ENCODE data around the gene ATF6.

Gene ATF6

DNA sequence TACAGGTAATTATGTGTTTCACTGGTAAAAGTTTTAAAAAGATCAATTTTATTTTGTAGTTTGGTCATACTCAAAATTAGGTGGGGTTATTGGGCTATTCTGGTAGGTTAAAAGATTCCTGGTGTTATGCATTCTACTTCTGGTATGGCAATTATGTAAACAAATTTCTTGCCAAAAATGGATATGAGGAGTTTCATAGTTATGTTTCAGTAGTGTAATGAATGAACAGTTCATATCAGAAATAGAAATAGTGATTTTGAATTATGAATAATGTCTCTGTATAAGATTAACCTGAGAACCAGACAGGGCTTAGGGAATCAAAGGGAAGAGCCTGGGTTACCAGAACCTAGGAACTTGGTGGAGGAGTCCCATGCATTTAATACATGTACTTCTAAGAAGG lies 15.9 kb downstream of the ATF6 start:
- no peaks in the 10 kb centered on the region for H3K9me3 ChIP-seq (ENCODE audit: control insufficient read depth, insufficient read depth, low read length)
- TF ChIP-seq EZH2phosphoT487 (IDR thresholded peaks at IDR 0.05; ENCODE audit: borderline replicate concordance, low read length) (no peak), CTCF (IDR thresholded peaks at IDR 0.05; ENCODE audit: low read depth, low read length, poor library complexity, severe bottlenecking) (no peak)
- H3K4me1 ChIP-seq (ENCODE audit: control insufficient read depth, low read length): peaks cover 29% of the 10 kb centered on the region
- H3K4me3 ChIP-seq (ENCODE audit: low read length): no peak overlapping the region
- H3K36me3 ChIP-seq (ENCODE audit: control insufficient read depth, low read length): peaks cover 64% of the 10 kb centered on the region
- H3K79me2 ChIP-seq (ENCODE audit: control insufficient read depth, low read length): peaks cover 31% of the 10 kb centered on the region
- H4K20me1 ChIP-seq (ENCODE audit: control insufficient read depth, insufficient read depth, low read depth, low read length): 0 out of 2 replicates have a peak, but pooled peaks cover 9% of the 10 kb centered on the region
- H3K4me2 ChIP-seq (ENCODE audit: low read length): no peak overlapping the region
- no peak overlapping the region for H3K27ac ChIP-seq (ENCODE audit: low read depth, low read length)
- H3K9me2 ChIP-seq (replicated peaks; ENCODE audit: control insufficient read depth, low read length): no peaks in the 10 kb centered on the region
- peaks cover 10% of the 10 kb centered on the region for H3F3A ChIP-seq (ENCODE audit: control insufficient read depth, insufficient read depth)
- no peaks in the 10 kb centered on the region for H3K27me3 ChIP-seq (ENCODE audit: control insufficient read depth, low read length)

DNA sequence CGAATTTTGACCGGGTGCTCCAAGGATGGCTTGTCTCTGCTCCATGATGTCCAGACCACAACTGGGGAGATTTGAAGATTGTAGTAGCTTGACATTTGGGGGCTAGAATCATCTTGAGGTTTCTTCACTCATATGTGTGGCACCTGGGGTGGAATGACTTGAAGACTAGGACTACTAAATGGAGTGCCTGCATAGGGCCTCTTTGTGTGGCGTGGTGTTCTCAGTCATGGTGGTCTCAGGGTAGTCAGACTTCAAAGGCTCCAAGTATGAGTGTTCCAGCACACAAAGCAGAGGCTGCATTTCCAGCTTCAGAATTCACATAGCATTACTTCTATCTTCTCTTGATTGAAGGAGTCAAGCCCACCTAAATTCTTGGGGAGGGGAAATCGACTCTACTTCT lies 16.8 kb downstream of the ATF6 start:
- H3K27ac ChIP-seq (ENCODE audit: low read depth, low read length): no peak overlapping the region
- TF ChIP-seq CTCF (IDR thresholded peaks at IDR 0.05; ENCODE audit: low read depth, low read length, poor library complexity, severe bottlenecking) (no peak), EZH2phosphoT487 (IDR thresholded peaks at IDR 0.05; ENCODE audit: borderline replicate concordance, low read length) (no peak)
- peaks cover 21% of the 10 kb centered on the region for H3K4me1 ChIP-seq (ENCODE audit: control insufficient read depth, low read length)
- no peak overlapping the region for H3K4me2 ChIP-seq (ENCODE audit: low read length)
- no peaks in the 10 kb centered on the region for H3K27me3 ChIP-seq (ENCODE audit: control insufficient read depth, low read length)
- no peaks in the 10 kb centered on the region for H3K9me3 ChIP-seq (ENCODE audit: control insufficient read depth, insufficient read depth, low read length)
- H3K9me2 ChIP-seq (replicated peaks; ENCODE audit: control insufficient read depth, low read length): no peaks in the 10 kb centered on the region
- peaks cover 6% of the 10 kb centered on the region; the same call in 1 of the 2 replicates for H3F3A ChIP-seq (ENCODE audit: control insufficient read depth, insufficient read depth)
- H3K79me2 ChIP-seq (ENCODE audit: control insufficient read depth, low read length): peaks cover 22% of the 10 kb centered on the region
- no peak overlapping the region for H3K4me3 ChIP-seq (ENCODE audit: low read length)
- H4K20me1 ChIP-seq (ENCODE audit: control insufficient read depth, insufficient read depth, low read depth, low read length): 0 out of 2 replicates have a peak, but pooled peaks cover 4% of the 10 kb centered on the region
- H3K36me3 ChIP-seq (ENCODE audit: control insufficient read depth, low read length): peaks cover 71% of the 10 kb centered on the region

GRCh38 chr1:161784968-161785367 lies 18.8 kb downstream of the ATF6 start:
- Histone ChIP-seq H3K79me2 (ENCODE audit: control insufficient read depth, low read length) (peaks cover 2% of the 10 kb centered on the region), H3K4me1 (ENCODE audit: control insufficient read depth, low read length) (peaks cover under 1% of the 10 kb centered on the region; the same call in 1 of the 2 replicates), H3K4me2 (ENCODE audit: low read length) (no peak overlapping the region)

More at GRCh38 chr1:161784968-161785367, 18.8 kb downstream of the ATF6 start:
- Histone ChIP-seq H3K9me2 (replicated peaks; ENCODE audit: control insufficient read depth, low read length) (no peaks in the 10 kb centered on the region), H3F3A (ENCODE audit: control insufficient read depth, insufficient read depth) (0 out of 2 replicates have a peak, but pooled peaks cover 2% of the 10 kb centered on the region), H4K20me1 (ENCODE audit: control insufficient read depth, insufficient read depth, low read depth, low read length) (no peaks in the 10 kb centered on the region), H3K36me3 (ENCODE audit: control insufficient read depth, low read length) (peaks cover 65% of the 10 kb centered on the region), H3K9me3 (ENCODE audit: control insufficient read depth, insufficient read depth, low read length) (no peaks in the 10 kb centered on the region), H3K27ac (ENCODE audit: low read depth, low read length) (no peak overlapping the region), H3K27me3 (ENCODE audit: control insufficient read depth, low read length) (no peaks in the 10 kb centered on the region), H3K4me3 (ENCODE audit: low read length) (no peak overlapping the region)
- TF ChIP-seq CTCF (IDR thresholded peaks at IDR 0.05; ENCODE audit: low read depth, low read length, poor library complexity, severe bottlenecking) (no peak), EZH2phosphoT487 (IDR thresholded peaks at IDR 0.05; ENCODE audit: borderline replicate concordance, low read length) (no peak)

Data from DOHH2 (cell line).